NCI-H2107 treated with DMSO at 0.1 percent for 48 hours (cell line): ENCODE results near the gene COX7A1.

Experiments used
- DNase-seq: peaks from one replicate; lab custom pipeline; 2025; ENCODE audit not compliant: unreplicated experiment; lab: John Stamatoyannopoulos, UW

COX7A1 gene

DNA sequence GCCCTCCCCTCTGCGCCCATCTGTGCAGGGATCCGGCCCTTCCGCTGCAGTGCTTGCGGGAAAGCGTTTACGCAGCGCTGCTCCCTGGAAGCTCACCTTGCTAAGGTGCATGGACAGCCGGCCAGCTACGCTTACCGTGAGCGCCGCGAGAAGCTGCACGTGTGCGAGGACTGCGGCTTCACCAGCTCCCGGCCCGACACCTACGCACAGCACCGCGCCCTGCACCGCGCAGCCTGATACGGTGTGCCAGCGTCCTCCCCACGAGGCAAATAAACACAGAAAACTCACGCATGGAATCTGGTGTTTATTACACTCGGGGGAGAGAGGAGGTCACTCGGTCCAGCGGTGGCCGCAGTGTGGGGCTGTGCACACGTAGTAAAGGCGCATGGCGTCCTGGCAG is 38.8 kb downstream of the COX7A1 start:
- DNase-seq = no peak

DNA sequence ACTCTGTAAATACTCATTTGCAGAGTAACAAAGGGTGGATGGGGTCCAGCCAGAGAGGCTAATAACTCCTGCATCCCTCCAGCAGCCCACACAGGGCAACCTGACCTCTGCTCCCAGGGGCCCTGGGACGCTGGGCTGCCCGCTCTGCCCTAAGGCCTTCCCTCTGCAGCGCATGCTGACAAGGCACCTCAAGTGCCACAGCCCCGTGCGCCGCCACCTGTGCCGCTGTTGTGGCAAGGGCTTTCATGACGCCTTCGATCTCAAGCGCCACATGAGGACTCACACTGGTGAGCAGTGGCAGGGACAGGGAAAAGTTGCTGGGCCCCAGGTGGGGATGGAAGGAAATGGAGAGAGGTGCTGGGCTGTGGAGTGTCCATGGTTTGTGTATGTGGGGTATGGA is 39.6 kb downstream of the COX7A1 start:
- no peak for DNase-seq

DNA sequence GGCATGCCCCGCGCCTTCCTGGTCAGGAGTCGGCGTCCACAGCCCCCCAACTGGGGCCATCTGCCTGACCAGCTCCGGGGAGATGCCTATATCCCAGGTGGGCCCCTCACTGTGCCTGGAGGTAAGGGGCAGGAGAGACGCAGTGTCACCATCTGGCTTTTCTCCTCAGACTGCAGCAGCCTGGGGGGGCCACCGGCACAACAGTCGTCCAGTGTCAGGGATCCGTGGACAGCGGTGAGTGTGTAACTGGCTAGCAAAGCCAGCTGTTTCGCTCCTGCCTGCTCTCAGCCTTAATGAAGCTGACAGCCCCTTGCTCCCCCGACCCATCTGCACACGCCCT is 41.1 kb downstream of the COX7A1 start:
- no peak for DNase-seq

DNA sequence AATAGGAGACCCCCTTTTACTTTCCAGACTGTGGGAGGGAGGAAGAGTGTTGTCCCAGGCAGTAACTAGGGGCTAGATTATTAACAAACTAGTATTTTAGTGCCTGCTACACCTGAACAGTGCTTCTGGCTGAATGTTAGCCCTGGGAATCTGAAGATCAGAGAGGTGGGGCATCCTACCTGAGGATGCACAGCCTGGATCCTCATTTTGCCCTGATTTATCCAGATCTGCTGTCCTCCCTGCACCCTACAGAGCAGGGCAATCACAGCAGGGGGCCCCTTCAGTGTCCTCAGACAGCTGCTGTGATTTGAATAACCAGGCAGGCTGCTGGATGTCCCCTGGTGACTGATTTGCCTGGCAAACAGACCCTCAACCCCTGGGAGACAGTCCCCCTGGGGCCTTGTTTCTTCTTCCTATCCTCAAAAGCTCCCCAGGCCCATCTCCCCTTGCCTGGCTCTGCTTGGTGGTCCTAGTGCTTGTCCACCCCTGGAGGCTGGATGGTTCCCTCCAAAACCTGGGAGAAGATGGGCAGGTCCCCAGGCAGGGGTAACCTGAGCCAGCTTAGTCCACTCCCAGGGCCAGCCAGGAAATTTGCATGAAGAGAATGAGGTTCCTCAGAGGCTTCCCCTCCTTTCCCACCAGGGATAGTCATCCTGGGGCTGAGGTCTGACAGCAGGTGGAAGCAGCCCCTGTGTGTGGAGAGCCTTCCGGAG is 41.6 kb downstream of the COX7A1 start, which contains the start of gene OVOL3:
TSS of gene OVOL3 (plus strand) at position 657 of the 713 bp plus-strand sequence. CDS start 60 bp downstream, outside the sequence.
- peak; percentile 50 for DNase-seq

DNA sequence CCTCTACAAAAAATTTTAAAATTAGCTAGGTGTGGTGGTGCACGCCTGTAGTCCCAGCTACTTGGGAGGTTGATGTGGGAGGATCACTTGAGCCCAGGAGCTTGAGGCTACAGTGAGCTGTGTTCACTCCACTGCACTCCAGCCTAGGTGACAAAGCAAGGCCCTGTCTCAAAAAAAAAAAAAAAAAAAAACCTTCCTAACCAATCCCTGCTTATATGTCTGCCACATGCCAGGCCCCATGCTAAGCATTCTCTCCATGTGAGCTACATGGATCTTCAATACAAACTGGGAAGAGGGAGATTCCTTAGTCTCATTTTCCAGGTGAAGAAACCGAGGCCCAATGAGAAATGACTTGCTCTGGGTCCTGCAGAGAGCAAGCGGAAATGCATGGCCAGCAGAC is 43.6 kb downstream of the COX7A1 start:
- DNase-seq = no peak

DNA sequence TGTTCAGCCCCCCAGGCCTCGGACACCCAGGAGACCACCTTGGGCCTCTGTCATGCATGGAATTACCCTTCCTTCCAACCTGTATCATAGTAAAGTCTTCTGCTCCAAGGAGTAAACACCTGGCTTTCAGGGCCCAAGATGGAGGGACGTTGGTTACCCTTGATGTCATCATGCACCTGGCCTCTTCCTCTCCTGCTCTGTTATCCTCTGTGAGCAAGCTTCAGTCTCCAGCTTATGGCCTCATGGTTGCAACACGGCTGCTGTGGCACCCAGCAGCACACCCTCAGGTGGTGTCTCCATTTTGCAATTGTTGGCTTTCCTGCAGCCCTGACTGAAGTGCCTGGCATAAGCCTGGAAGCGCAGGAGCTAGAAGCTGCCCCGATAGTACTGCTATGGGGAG is 45.3 kb downstream of the COX7A1 start:
- DNase-seq = no peak

DNA sequence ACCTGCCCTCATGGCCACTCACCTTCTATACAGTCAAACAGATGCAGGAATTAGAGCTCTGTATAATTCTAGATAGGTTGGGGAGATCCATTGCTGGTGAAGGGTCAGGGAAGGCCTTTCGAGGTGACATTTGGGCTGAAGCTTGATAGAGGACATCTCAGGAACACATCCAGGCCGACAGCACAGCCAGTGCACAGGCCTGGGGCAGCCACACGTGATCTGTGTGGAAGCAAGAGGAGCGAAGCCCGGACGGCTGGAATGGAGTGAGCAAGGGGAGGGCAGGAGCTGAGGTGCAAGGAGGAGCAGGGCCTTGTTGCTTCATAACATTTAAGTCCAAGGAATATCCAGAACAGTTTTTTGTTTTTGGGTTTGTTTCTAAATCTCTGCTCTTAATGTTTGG is 45.8 kb downstream of the COX7A1 start:
- no peak for DNase-seq

DNA sequence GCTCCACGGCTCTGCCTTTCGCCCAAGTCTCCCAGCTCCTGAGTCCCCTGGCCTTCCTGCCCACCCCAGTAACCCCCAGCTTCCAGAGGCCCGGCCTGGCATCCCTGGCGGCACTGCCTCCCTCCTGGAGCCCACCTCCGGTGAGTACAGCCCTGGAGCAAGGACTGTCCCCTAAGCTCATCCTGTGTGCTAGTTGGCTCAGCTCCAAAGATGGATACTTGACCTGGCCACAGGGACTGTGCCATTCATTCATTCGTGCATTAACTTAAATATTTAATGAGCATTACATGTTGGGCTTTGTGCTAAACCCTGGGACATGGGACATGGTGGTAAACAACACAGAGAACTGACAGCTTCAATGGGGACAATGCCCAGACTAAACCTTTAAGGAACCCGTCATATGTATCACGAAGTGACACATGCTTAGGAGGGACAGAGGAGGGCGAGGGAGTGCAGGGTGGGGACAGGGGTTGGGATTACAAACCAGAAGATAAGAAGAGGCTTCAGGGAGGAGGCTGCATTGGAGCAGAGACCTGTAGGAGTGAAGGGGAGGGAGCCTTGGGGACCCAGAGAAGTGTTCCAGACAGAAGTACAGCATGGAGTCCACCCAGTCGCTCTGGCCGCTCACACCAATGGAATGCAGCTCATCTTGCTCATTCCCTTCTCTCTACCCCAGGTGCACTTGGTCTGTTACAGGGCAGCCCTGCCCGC is 48.2 kb downstream of the COX7A1 start:
- no peak for DNase-seq

DNA sequence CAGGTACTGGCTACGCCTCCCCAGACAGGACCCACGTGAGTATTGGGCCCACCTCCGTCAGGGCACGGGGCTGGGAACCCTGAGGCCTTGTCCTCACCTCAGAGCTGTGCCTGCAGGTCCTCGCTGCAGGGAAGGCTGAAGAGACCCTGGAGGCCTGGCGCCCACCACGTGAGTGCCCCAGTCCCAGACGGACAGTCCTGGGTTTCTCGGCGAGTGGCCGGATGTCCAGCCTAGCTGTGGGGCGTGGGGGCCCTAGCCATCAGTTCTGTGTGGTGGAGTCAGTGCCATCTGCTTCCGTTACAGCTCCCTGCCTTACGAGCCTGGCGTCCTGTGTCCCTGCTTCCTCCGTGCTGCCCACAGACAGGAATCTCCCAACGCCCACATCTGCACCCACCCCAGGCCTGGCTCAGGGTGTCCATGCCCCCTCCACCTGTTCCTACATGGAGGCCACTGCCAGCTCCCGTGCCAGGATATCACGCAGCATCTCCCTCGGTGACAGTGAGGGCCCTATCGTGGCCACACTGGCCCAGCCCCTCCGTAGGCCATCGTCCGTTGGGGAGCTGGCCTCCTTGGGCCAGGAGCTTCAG is 49.1 kb downstream of the COX7A1 start:
- no peak for DNase-seq

DNA sequence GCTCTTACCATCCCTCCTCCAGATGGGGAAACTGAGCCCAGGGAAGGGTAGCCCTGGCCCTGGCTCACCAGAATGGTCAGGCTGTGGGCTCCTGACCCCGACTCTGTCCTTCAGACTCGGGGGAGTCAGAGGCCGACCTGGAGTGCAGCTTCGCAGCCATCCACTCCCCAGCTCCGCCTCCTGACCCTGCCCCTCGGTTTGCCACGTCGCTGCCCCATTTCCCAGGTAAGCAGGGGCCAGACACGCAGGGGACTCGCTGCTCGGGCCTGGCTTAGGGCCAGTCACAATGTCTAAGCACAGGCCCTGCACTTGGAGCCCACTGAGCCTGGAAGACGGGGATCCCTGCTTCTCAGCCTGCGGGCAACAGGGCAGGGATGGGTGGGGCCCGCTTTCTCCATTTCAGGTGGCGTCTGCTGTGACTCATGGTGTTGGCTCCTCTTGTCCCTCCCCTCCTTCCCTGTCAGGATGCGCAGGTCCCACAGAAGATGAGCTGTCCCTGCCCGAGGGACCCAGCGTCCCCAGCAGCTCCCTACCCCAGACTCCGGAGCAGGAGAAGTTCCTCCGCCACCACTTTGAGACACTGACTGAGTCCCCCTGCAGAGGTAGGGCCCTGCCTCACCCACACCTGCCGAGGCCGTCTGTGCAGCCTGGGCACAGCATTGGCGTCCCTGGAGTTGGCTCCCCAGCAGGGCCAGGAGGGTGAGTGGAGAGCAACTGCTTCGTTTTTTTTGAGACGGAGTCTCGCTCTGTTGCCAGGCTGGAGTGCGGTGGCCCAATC is 50.5 kb downstream of the COX7A1 start:
- DNase-seq = no peak
